DMS 273 (cell line): ENCODE measurements around the gene EPB41L4B.

ENCODE experiments used
- DNase-seq: peaks from one replicate; lab custom pipeline; 2025; ENCODE audit not compliant: unreplicated experiment; lab: John Stamatoyannopoulos, UW

EPB41L4B gene

DNA sequence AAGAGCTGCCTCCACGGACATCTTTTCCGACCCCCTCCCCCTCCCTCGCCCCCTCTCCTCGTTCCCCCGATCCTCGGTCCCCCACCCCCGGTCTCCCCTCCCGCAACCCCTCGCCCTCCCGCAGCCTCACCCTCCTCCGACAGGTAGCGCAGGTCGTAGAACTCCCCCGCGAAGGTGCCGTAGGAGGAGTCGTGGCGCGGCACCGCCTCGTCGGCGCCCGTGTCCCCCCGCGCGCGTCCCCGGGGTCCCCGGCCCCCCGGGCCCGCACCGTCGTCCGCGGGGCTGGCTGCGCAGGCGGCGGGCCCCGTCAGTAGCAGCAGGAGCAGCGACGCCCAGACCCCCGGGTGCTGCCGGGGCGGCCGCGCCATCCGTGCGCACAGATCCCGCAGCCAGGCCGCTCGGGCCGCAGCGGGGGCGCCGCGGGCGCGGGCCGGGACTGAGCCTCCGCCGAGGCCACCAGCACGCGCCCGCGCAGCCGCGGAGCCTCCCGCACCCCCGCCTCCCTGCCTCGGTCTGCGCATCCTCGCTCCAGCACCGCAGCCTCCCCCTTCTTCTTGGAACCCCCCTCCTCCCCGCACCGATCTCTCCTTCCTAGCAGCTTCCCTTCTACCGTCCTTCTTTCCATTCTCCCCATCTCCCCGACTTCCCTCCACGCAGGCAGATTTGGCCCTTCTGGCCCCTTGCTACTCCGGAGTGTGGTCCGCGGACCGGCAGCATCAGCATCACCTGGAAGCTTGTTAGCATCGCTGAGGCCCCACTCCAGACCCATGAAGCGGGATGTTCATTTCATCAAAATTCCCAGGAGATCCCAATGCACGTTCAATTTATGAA is 153.9 kb downstream of the EPB41L4B start, which contains the start of gene FRRS1L:
Gene FRRS1L (minus strand): TSS at position 479 of the 831 bp plus-strand sequence. CDS start 111 bp downstream, at position 368.
- peak; percentile 71 for DNase-seq

DNA sequence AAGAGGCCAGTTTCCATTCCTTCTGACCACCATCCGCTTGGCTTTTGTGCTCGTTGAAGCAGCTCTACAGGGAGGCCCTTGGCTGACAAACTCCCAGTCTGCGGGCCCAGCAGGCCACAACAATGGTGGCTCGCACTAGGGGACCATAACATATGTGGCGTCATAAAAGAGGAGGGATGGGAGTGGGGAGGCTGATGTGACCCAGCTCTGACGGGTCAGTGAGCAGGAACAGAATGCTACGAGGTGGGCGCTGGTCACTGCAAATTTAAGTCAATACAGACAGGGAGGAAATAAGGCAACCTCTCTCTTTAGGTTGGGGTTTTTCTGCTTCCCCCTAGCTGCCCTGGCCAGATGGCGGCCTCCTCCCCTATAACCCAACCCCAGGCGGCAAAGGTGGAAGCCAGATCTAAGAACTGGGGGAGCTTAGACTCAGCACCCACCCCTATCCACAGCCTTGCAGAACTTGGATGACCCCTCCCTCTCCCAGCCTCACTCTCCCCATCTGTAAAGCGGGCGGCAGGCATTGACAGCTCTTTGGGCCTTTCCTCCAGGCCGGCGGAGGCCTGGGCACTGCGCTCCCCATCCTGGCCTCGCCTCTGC is 154.6 kb downstream of the EPB41L4B start:
- DNase-seq, result no peak

DNA sequence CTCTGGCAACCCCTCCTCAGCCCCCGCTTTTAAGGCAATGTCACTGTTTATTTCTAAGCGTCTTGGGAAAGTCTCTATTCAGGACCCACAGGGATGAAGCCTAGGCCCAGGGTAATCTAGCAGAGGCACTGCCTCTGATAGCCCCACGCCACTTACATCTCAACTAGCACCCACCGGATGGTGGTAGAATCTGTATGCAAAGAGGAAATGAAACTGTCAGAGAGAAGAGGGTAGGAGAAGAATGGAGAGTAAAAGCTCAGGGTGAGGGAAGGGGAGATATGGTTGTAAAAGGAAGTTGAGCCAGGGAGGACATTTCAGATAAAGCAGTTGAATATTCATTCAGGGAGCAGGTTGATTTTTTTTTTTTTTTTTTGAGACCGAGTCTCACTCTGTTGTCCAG is 156.8 kb downstream of the EPB41L4B start:
- no peak for DNase-seq

GRCh38 chr9:109163194-109163593 is 157.7 kb downstream of the EPB41L4B start:
- no peak for DNase-seq

DNA sequence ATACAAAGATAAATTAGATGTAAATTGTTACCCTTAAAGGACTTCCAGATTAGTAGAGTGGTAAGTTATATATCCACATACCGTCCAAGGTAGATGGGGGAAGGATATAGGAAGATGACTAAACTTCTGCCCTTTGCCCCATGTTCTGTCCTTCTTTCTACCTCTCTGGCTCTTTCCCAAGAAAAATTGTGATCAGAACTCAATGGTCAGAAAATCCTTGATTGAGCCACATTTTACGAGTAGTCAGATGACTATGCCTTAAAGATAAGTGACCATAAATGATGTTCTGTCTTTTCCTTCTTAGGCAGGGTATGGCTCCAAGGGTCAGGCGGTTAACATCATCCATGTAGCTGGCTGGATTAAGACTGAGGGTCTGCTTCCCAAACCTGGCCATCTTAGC is 158.2 kb downstream of the EPB41L4B start:
- no peak for DNase-seq

DNA sequence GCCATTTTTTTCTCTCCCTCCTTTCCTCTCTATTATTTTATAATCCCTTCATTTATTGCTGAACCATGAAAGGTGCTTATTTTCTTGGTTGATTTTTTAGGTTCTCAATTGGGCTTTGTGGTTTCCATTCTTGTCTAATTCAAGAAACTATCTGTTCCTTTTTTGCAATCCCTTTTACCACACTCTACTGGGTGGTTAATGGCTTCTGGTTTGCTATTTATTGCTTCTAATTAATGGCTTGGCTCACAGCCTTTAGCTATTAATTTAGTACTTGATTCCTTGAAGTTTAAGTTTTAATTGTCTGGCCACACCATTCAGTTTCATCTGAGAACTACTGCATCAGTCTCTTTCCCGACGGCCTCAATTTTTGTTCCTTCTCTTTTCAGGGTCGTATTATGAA is 159.4 kb downstream of the EPB41L4B start:
- no peak for DNase-seq

GRCh38 chr9:109159583-109159982 is 161.3 kb downstream of the EPB41L4B start:
- DNase-seq, result no peak

DNA sequence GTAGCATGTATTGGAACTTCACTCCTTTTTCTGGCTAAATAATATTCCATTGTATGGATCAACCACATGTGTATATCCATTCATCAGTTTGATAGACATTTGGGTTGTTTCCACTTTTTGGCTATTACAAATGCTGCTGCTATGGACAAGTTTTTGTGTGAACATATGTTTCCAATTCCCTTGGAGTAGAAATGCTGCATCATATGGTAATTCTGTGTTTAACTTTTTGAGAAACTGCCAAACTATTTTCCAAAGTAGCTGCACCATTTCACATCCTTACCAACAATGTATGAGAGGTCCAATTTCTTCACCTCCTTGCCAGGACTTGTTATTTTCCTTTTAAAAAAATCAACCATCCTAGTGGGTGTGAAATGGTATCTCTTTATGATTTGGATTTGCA is 162.2 kb downstream of the EPB41L4B start:
- peak; percentile 15 for DNase-seq

GRCh38 chr9:109156708-109157107 is 164.2 kb downstream of the EPB41L4B start:
- no peak for DNase-seq

- DNase-seq, result no peak
These were observed 169.8 kb downstream of the EPB41L4B start for GRCh38 chr9:109150925-109151545.

- no peak for DNase-seq
These were observed 171.1 kb downstream of the EPB41L4B start for GRCh38 chr9:109149722-109150121.

- DNase-seq, result no peak
These were observed 171.8 kb downstream of the EPB41L4B start for GRCh38 chr9:109149089-109149488.

DNA sequence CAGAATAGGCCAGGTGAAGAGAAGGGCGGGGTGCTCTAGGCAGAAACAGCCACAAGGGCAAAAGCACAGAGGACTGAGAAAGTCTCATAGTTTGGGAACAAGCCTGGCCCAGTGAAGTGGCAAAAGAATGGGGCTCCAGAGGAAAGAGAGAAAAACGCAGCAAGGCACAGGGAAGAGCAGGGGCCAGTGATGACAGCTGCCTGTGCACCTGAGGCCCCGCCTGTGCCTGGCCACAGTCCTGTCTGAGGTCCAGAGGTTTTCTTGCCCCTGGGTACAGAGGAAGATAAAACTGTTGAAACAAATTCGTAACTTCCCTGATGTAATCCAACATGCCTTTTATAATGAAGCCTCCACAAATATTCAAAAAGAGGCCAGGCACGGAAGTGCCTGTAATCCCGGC is 175.8 kb downstream of the EPB41L4B start:
- DNase-seq, result no peak

DNA sequence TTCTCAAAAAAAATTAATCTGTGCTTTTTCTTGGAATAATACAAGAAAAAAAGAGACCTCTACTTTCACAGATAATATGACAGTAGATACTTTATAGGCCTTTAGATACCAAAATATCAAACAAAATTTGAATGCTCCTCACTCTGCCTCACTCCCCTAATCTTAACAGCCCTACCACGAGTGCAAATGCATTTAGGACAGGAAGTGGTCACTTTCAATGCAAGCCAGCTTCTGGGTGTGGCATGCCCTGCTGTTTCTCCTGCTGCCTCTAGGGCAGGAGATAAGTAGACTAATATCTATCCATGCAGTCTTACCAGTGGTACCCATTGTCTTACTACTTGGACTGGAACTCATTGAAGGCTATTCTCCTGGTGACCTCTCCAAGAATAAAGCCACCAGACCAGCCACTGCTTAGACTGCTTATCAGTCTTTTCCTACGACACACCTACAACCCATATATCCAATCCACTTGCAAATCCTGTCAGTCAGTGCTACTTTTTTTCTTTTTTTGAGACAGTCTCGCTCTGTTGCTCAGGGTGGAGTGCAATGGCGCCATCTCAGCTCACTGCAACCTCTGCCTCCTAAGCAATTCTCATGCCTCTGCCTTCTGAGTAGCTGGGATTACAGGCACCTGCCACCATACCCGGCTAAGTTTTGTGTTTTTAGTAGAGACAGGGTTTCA is 176.8 kb downstream of the EPB41L4B start:
- DNase-seq, result peak; percentile 61

DNA sequence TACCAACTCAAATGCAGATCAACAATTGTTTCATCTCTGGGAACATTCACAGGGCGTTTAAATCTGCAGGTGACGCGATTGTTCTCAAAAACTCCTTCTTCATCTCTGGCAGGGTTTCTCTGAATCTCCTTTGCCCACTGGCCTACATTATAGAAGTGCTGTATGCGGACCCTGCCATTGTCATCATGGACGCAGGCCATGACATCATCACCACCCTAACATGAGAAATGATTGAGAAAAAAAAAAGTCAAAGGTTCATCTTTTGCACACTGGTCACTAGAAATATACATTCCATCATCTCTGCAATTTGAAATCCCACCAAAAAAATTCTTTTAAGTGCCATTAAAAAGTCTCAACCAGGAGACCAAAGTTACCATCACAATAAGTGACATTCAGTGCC is 179.5 kb downstream of the EPB41L4B start:
- DNase-seq, result no peak

GRCh38 chr9:109139851-109140250 is 181.0 kb downstream of the EPB41L4B start:
- no peak for DNase-seq

DNA sequence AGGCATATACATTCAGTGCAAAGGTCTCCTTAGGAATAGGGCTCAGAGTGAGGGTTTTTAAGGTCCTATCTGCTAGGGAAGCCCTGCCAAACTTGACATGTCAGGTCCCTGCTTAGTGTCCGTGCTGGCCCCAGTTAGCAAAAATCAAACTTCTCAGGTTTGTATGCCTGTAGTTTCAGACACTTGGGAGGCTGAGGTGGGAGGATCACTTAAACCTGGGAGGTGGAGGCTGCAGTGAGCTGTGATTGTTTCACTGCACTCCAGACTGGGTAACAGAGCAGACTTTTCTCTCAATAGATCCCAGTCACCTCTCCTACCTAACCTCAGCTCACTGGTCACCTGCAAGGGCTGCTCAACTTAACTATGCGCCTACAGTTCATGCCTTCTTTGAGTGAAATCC is 182.4 kb downstream of the EPB41L4B start:
- no peak for DNase-seq

DNA sequence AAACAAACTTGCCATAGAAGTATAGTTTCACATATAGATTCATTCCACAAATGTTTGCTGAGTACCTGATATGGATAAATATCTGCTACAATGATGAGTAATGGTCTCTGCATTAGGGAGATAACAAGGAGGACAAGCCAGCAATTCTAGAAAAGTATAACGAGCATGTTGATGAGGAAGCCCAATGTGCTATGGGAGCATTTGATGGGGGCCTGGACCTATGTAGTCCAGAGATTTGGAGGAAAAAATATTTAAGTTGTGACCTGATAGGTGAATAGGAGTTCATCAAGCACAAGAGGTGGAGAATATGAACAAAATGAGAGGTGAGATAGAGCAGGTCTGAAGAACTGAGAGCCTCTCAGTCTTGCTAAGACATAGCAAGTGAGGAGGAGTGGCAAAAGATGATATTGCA is 186.7 kb downstream of the EPB41L4B start:
- DNase-seq, result no peak

GRCh38 chr9:109133533-109133932 is 187.3 kb downstream of the EPB41L4B start:
- DNase-seq, result no peak

DNA sequence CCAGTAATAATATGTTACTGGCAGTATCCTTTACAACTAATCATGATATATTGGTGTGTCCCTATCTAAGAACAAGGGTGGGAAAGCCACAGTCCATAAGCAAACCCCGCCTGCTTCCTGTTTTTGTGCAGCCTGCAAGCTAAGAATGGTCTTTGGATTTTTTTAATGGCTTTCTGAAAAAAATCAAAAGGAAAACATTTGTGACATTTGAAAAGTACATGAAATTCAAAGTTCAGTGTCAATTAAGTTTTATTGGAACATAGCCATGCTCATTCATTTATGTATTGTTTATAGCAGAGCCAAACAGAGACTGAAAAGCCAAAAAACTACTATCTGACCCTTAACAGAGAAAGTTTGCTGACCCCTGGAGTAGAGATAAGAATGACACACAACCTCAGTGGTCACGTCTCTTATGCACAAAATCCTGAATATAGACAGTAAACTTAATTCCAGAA is 188.3 kb downstream of the EPB41L4B start:
- DNase-seq, result no peak

- no peak for DNase-seq
These were observed 191.2 kb downstream of the EPB41L4B start for GRCh38 chr9:109129470-109130197.
